Activated CD4-positive, alpha-beta memory T cell treated with anti-CD3 and anti-CD28 coated beads for 36 hours (primary cell): ENCODE measurements around the gene C1D. TPM values are rescaled to one million over a fixed set of nuclear protein-coding genes. Genes with fewer than 3 reads are reported as not detected.
"Not testable (repeated sequence)": the region's sequence is repeated elsewhere in the genome, so short reads cannot be mapped to it uniquely, and the experiment has no call there.

ENCODE experiments used
- CTCF ChIA-PET: fragments of 350-600 bp; sonication (Branson Sonifier 250); formaldehyde crosslinking; loops from one replicate; lab custom pipeline; 2021; ENCODE audit warnings: antibody characterized with exemption, inconsistent platforms; lab: Charles Lee
- POLR2A ChIA-PET: fragments of 350-600 bp; sonication (Branson Sonifier 250); formaldehyde crosslinking; loops from one replicate; lab custom pipeline; 2021; ENCODE audit warnings: antibody characterized with exemption; lab: Charles Lee
- DNase-seq: peaks from one replicate; pipeline ENCODE4 v3.0.0-alpha.2; 2020
- H3K27ac Mint-ChIP-seq: one replicate; pipeline ENCODE4 v1.8.0; 2021; ENCODE audit warnings: mixed read lengths
- H3K27me3 Mint-ChIP-seq: one replicate; pipeline ENCODE4 v1.8.0; 2021; ENCODE audit warnings: mixed read lengths
- H3K36me3 Mint-ChIP-seq: one replicate; pipeline ENCODE4 v1.8.0; 2021; ENCODE audit warnings: mixed read lengths
- H3K4me1 Mint-ChIP-seq: one replicate; pipeline ENCODE4 v1.8.0; 2021; ENCODE audit warnings: low read depth, mixed read lengths
- H3K4me3 Mint-ChIP-seq: one replicate; pipeline ENCODE4 v1.8.0; 2021; ENCODE audit warnings: mild to moderate bottlenecking, mixed read lengths
- H3K9me3 Mint-ChIP-seq: one replicate; pipeline ENCODE4 v1.8.0; 2021; ENCODE audit warnings: mixed read lengths
- intact Hi-C: fragments of 100-400 bp; cut with micrococcal nuclease; formaldehyde crosslinking; loops from one replicate; pipeline ENCODE4 v1.15.1; 2023
- total RNA-seq, 2 experiments: library from RNA; stranded (reverse); gene quantifications; one replicate each; pipeline ENCODE4 v1.2.3, GENCODE V29; 2021

C1D gene
- total RNA-seq, 2 experiments from 2014 or later = 20.8 to 23.1 TPM

GRCh38 chr2:68091439-68092034 is 28.7 kb upstream of the C1D start:
- H3K36me3 Mint-ChIP-seq = no peaks in the 10 kb centered on the region
- H3K9me3 Mint-ChIP-seq = no peaks in the 10 kb centered on the region

GRCh38 chr2:68089961-68090360 is 27.2 kb upstream of the C1D start:
- no peak overlapping the region for H3K27ac Mint-ChIP-seq
- CTCF ChIA-PET = interaction anchor here (1.2 kb wide), 1 partner anchor 32 kb away, joined by 3 read pairs; no protein-coding TSS in a partner anchor
- no peaks in the 10 kb centered on the region for H3K9me3 Mint-ChIP-seq
- H3K4me1 Mint-ChIP-seq = peaks cover 10% of the 10 kb centered on the region
- no peak overlapping the region for H3K4me3 Mint-ChIP-seq
- DNase-seq = no peak
- intact Hi-C loops = no loop called here
- H3K36me3 Mint-ChIP-seq = no peaks in the 10 kb centered on the region
- no peaks in the 10 kb centered on the region for H3K27me3 Mint-ChIP-seq
- POLR2A ChIA-PET = no interaction called here

More at GRCh38 chr2:68091439-68092034, 28.7 kb upstream of the C1D start:
- Mint-ChIP-seq H3K27me3 (no peaks in the 10 kb centered on the region), H3K4me1 (peaks cover 10% of the 10 kb centered on the region), H3K4me3 (no peak overlapping the region), H3K27ac (no peak overlapping the region)
- intact Hi-C loops = no loop called here
- DNase-seq = no peak
- POLR2A ChIA-PET = no interaction called here
- CTCF ChIA-PET = no interaction called here

DNA sequence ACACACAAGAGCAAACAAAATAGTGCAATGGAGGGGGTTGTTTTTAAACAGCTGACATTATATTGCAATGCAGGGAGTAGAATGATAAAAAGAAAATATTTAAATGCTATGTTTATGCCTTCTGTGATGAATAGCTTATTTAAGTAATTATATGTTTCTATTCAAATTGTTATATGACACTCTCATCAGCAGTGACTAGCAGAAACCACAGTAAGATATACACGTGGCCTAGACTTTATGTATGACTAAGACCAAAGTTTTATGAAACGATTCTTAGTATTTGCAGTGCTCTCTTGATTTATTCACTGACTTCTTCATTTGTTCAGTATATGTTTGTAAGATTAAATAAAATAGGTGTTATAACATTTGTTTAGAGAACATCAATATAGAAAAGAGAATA is 26.1 kb upstream of the C1D start:
- H3K9me3 Mint-ChIP-seq = no peaks in the 10 kb centered on the region
- DNase-seq = no peak
- H3K27me3 Mint-ChIP-seq = no peaks in the 10 kb centered on the region
- POLR2A ChIA-PET = no interaction called here
- intact Hi-C loops = no loop called here
- H3K36me3 Mint-ChIP-seq = no peaks in the 10 kb centered on the region
- H3K4me3 Mint-ChIP-seq = no peak overlapping the region
- no peak overlapping the region for H3K27ac Mint-ChIP-seq
- peaks cover 10% of the 10 kb centered on the region for H3K4me1 Mint-ChIP-seq
- CTCF ChIA-PET = interaction anchor here (1.5 kb wide), 1 partner anchor 33 kb away, joined by 4 read pairs; no protein-coding TSS in a partner anchor

DNA sequence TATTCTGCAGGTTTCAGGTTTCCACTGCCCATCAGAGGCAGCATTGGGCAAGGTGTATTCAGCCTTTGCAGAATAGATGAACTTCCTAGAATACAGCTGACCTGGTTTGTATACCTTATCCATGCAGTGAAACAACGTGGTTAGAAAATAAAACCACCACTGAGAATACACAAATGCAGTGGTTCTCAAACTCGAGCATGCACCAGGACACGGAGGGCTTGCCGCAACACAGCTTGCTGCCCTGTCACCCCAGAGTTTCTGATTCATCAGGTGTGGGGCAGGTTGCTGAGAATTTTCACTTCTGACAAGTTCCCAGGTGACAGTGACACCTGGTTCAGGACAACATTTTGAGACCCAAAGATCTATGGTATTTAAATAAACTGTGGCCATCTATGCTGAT is 23.4 kb upstream of the C1D start:
- ChIA-PET CTCF (interaction anchor here (0.6 kb wide), 1 partner anchor 76 kb away, joined by 3 read pairs; no protein-coding TSS in a partner anchor), POLR2A (no interaction called here)
- no peaks in the 10 kb centered on the region for H3K9me3 Mint-ChIP-seq
- no peaks in the 10 kb centered on the region for H3K36me3 Mint-ChIP-seq
- H3K27ac Mint-ChIP-seq = no peak overlapping the region
- intact Hi-C loops = no loop called here
- H3K4me3 Mint-ChIP-seq = no peak overlapping the region
- peaks cover 10% of the 10 kb centered on the region for H3K4me1 Mint-ChIP-seq
- no peak for DNase-seq
- H3K27me3 Mint-ChIP-seq = no peaks in the 10 kb centered on the region

DNA sequence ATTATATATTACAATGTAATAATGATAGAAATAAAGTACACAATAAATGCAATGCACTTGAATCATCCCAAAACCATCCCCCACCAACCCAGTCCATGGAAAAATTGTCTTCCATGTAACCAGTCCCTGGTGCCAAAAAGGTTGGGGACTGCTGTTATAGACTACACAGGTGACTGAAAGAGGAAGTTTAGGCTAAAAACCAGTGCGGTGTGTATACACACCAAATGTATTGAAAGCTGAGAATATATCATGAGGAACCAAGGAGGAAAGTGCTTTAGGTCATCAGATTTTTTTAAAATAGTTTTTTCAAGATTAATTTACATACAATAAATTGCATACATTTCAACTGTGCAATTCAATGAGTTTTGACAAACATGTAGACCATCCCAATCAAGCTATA is 20.5 kb upstream of the C1D start:
- H3K27me3 Mint-ChIP-seq = peaks cover 3% of the 10 kb centered on the region
- no peaks in the 10 kb centered on the region for H3K9me3 Mint-ChIP-seq
- intact Hi-C loops = no loop called here
- POLR2A ChIA-PET = no interaction called here
- no peaks in the 10 kb centered on the region for H3K36me3 Mint-ChIP-seq
- no peak overlapping the region for H3K4me3 Mint-ChIP-seq
- H3K27ac Mint-ChIP-seq = no peak overlapping the region
- CTCF ChIA-PET = no interaction called here
- DNase-seq = no peak
- no peaks in the 10 kb centered on the region for H3K4me1 Mint-ChIP-seq

DNA sequence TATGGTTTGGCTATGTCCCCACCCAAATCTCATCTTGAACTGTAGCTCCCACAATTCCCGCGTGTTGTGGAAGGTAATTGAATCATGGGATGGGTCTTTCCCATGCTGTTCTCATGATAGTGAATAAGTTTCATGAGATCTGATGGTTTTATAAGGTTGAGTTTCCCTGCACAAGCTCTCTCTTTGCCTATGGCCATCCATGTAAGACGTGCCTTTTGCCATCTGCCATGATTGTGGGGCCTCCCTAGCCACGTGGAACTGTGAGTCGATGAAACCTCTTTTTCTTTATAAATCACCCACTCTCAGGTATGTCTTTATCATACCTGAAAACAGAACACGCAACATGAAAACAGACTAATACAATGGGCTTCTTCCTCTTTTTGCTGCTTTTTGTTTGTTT is 11.2 kb upstream of the C1D start:
- POLR2A ChIA-PET = no interaction called here
- no peak overlapping the region for H3K27ac Mint-ChIP-seq
- H3K9me3 Mint-ChIP-seq = no peaks in the 10 kb centered on the region
- H3K4me1 Mint-ChIP-seq = no peaks in the 10 kb centered on the region
- H3K36me3 Mint-ChIP-seq = no peaks in the 10 kb centered on the region
- intact Hi-C loops = no loop called here
- peaks cover 1% of the 10 kb centered on the region for H3K27me3 Mint-ChIP-seq
- CTCF ChIA-PET = no interaction called here
- H3K4me3 Mint-ChIP-seq = no peak overlapping the region
- no peak for DNase-seq

DNA sequence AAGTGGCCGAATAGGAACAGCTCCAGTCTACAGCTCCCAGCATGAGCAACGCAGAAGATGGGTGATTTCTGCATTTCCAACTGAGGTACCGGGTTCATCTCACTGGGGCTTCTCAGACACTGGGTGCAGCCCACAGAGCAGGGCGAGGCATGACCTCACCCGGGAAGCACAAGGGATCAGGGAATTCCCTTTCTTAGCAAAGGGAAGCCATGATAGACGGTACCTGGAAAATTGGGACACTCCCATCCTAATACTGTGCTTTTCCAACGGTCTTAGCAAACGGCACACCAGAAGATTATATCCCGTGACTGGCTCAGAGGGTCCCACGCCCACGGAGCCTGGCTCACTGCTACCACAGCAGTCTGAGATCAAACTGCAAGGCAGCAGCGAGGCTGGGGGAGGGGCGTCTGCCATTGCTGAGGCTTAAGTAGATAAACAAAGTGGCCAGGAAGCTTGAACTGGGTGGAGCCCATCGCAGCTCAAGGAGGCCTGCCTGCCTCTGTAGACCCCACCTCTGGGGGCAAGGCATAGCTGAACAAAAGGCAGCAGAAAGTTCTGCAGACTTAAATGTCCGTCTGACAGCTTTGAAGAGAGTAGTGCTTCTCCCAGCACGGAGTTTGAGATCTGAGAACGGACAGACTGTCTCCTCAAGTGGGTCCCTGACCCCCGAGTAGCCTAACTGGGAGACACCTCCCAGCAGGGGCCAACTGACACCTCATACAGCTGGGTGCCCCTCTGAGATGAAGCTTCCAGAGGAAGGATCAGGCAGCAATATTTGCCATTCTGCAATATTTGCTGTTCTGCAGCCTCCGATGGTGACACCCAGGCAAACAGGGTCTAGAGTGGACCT is 1.2 kb upstream of the C1D start:
- CTCF ChIA-PET, H3K27me3 Mint-ChIP-seq, H3K9me3 Mint-ChIP-seq, DNase-seq, POLR2A ChIA-PET, H3K27ac Mint-ChIP-seq, H3K36me3 Mint-ChIP-seq, H3K4me3 Mint-ChIP-seq: not testable (repeated sequence)
- H3K4me1 Mint-ChIP-seq = peaks cover 26% of the 10 kb centered on the region
- intact Hi-C loops = loop anchor here (2.0 to 5.0 kb wide), 2 partner anchors 93 to 667 kb away; partner anchors contain the start of genes ETAA1 and PNO1

- Mint-ChIP-seq H3K36me3 (no peaks in the 10 kb centered on the region), H3K27me3 (no peaks in the 10 kb centered on the region), H3K4me3 (no peak overlapping the region), H3K27ac (no peak overlapping the region), H3K4me1 (peaks cover 45% of the 10 kb centered on the region), H3K9me3 (no peaks in the 10 kb centered on the region)
- intact Hi-C loops = loop anchor here (5.0 kb wide), 1 partner anchor 663 kb away; the partner anchor contains the start of gene ETAA1
- no peak for DNase-seq
- ChIA-PET CTCF (no interaction called here), POLR2A (no interaction called here)
Measured at GRCh38 chr2:68060652-68061051, 2.2 kb downstream of the C1D start.

DNA sequence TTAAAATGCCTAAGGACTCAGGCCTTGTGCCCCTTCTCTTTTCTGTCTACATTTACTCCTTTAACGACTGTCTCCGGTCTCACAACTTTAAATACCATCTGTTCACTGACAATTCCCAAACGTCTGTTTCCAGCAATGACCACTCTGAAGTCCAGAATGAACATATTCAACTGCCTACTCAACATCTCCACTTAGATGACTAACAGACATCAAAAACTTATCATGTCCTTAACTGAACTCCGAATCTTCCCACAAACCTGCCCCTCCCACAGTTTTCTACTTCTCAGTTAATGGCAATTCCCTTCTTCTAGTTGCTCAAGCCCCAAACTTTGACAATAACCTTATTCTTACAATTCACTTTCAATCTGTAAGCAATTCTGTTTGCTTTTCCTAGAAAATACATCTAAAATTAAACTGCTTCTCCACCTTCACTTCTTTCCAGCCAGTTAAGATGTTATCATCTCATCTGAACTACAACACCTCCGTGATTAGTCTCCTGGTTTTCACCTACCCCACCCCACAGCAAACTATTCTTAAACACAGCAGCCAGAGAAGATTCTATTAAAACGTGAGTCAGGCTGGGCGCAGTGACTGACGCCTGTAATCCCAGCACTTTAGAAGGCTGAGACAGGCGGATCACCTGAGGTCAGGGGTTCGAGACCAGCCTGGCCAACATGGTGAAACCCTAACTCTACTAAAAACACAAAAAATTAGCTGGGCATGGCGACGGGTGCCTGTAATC is 2.8 kb downstream of the C1D start:
- peaks cover 50% of the 10 kb centered on the region for H3K4me1 Mint-ChIP-seq

GRCh38 chr2:68057658-68058396 is 5.0 kb downstream of the C1D start:
- H3K27ac Mint-ChIP-seq = no peak overlapping the region
- POLR2A ChIA-PET = no interaction called here
- H3K9me3 Mint-ChIP-seq = no peaks in the 10 kb centered on the region
- no peaks in the 10 kb centered on the region for H3K27me3 Mint-ChIP-seq
- no peaks in the 10 kb centered on the region for H3K36me3 Mint-ChIP-seq
- intact Hi-C loops = no loop called here
- CTCF ChIA-PET = no interaction called here
- peaks cover 61% of the 10 kb centered on the region for H3K4me1 Mint-ChIP-seq
- no peak overlapping the region for H3K4me3 Mint-ChIP-seq
- DNase-seq = no peak

More for the DNA sequence above, 2.8 kb downstream of the C1D start:
- H3K4me3 Mint-ChIP-seq = no peak overlapping the region
- intact Hi-C loops = loop anchor here (5.0 kb wide), 1 partner anchor 663 kb away; the partner anchor contains the start of gene ETAA1
- H3K27ac Mint-ChIP-seq = no peak overlapping the region
- no peaks in the 10 kb centered on the region for H3K27me3 Mint-ChIP-seq
- POLR2A ChIA-PET = no interaction called here
- no peaks in the 10 kb centered on the region for H3K36me3 Mint-ChIP-seq
- no peaks in the 10 kb centered on the region for H3K9me3 Mint-ChIP-seq
- CTCF ChIA-PET = no interaction called here
- DNase-seq = no peak

DNA sequence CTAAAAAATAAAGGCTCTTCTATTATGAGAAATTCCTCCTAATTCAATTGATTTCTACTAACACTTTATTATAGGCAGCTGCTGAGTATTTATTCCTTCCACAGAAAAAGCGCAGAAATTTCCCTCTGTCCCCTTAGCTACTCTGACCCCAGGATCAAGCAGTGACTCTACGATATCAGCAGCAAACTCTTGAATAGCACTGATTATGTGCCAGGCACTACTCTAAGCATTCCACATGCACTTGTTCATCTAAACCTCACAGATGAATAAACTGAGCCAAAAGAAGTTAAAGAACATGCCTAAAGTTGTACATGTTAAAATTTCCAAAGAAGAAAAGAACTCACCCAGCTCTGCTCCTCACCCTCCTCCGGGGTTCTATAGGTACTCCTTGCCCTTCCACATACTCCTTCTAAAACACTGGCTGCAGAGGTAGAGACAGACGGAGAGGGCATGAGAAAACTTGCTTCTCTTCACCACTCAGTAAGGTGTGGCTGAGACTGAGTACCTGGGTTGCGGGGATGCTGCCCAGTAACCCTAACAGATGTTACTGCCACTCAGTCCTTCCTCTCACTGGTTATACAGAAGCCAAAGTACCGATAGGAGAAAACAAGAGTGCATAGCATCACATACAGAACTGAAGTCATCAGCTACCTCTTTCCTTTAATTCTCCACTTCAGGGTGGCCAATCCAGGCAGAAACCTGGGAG is 9.9 kb downstream of the C1D start:
- intact Hi-C loops = no loop called here
- ChIA-PET CTCF (no interaction called here), POLR2A (no interaction called here)

More for the DNA sequence above, 9.9 kb downstream of the C1D start:
- Mint-ChIP-seq H3K27me3 (no peaks in the 10 kb centered on the region), H3K36me3 (peaks cover 2% of the 10 kb centered on the region), H3K4me3 (no peak overlapping the region), H3K27ac (no peak overlapping the region), H3K4me1 (peaks cover 49% of the 10 kb centered on the region), H3K9me3 (no peaks in the 10 kb centered on the region)
- no peak for DNase-seq
